K562 (cell line): ENCODE data around the gene SFN. TPM values are rescaled to one million over a fixed set of nuclear protein-coding genes. Genes with fewer than 3 reads are reported as not detected.
A peak's percentile ranks its signal among the peaks of the same experiment; 100 is the strongest.

Experiments
- ATF7 ChIP-seq: fragments of 450-650 bp; IDR thresholded peaks from 2 replicates; pipeline ENCODE4 v1.7.1; 2014; ENCODE audit warnings: mild to moderate bottlenecking, moderate library complexity
- FOXA1 ChIP-seq: fragments of 450-650 bp; IDR thresholded peaks from 2 replicates; pipeline ENCODE4 v1.6.1; 2016; ENCODE audit warnings: mild to moderate bottlenecking, borderline replicate concordance
- FOXO4 ChIP-seq: fragments of 450-650 bp; formaldehyde crosslinking; IDR thresholded peaks from 2 replicates; pipeline ENCODE4 v1.4.0; 2020; ENCODE audit warnings: mild to moderate bottlenecking, moderate library complexity
- HEY1 ChIP-seq: fragments of 250-450 bp; sonication (Bioruptor Pico); IDR thresholded peaks from 2 replicates; pipeline ENCODE4 v1.5.0; 2020; ENCODE audit warnings: mild to moderate bottlenecking, moderate library complexity, borderline replicate concordance
- MEF2D ChIP-seq: conservative IDR thresholded peaks from 2 replicates; pipeline ENCODE4 v1.6.1; 2016; ENCODE audit warnings: low read depth, missing genetic modification characterization, missing compliant biosample characterization
- NFE2L1 ChIP-seq: fragments of 450-650 bp; IDR thresholded peaks from 2 replicates; pipeline ENCODE4 v1.6.1; 2016; ENCODE audit warnings: missing genetic modification characterization, low read depth, mild to moderate bottlenecking, missing compliant biosample characterization, moderate library complexity, borderline replicate concordance
- PHF21A ChIP-seq: fragments of 450-650 bp; IDR thresholded peaks from 2 replicates; pipeline ENCODE4 v1.6.1; 2017; ENCODE audit warnings: low read depth, borderline replicate concordance
- PYGO2 ChIP-seq: fragments of 450-650 bp; IDR thresholded peaks from 2 replicates; pipeline ENCODE4 v1.6.1; 2016; ENCODE audit warnings: mild to moderate bottlenecking, missing genetic modification characterization, moderate library complexity, missing compliant biosample characterization
- ZBTB9 ChIP-seq: fragments of 450-650 bp; formaldehyde crosslinking; IDR thresholded peaks from 2 replicates; pipeline ENCODE4 v1.4.0; 2020; ENCODE audit warnings: mild to moderate bottlenecking, moderate library complexity
- ZFP1 ChIP-seq: fragments of 450-650 bp; formaldehyde crosslinking; IDR thresholded peaks from 2 replicates; pipeline ENCODE4 v1.4.0; 2020; ENCODE audit warnings: mild to moderate bottlenecking, mixed read lengths
- ZNF184 ChIP-seq: sonication (generic); formaldehyde crosslinking; IDR thresholded peaks from 2 replicates; pipeline ENCODE4 v1.5.0; 2020; ENCODE audit warnings: missing genetic modification reagents
- ZNF408 ChIP-seq: fragments of 250-450 bp; sonication (Bioruptor Pico); IDR thresholded peaks from 2 replicates; pipeline ENCODE4 v1.4.0; 2020; ENCODE audit warnings: low read depth, mild to moderate bottlenecking, moderate library complexity
- polyA plus RNA-seq, 8 experiments: library from polyadenylated mRNA; depleted of rRNA in 4 of 8; stranded (reverse) in 5 of 8; unstranded in 3 of 8; fragments of >200 nt; fragmentation: Nextera tagmentation in 2 of 8; fragmentation: Illumina TruSeq in 1 of 8; extraction: Ambion mirVana in 2 of 8; extraction: Trizol in 1 of 8; gene quantifications; 2 replicates each; pipeline versions ENCODE4 v1.2.1 to v1.2.3, GENCODE V29; 2011 to 2014; ENCODE audit warnings: inconsistent platforms in 1 of 8, missing spikeins in 1 of 8
- total RNA-seq, 7 experiments: library from RNA; depleted of rRNA in 6 of 7; stranded (reverse); fragments of >200 nt in 6 of 7; fragmentation: Illumina TruSeq in 2 of 7; extraction: Trizol in 2 of 7; gene quantifications; 2 replicates each; pipeline versions ENCODE4 v1.2.1 to v1.2.3, GENCODE V29; 2011 to 2021; ENCODE audit warnings: low replicate concordance in 1 of 7
- TF ChIP-seq, protein P1 (sequence below): sonication (generic); formaldehyde crosslinking; IDR thresholded peaks from 2 replicates; pipeline ENCODE4 v1.8.1; 2022; ENCODE audit warnings: missing genetic modification reagents
- TF ChIP-seq, protein P2 (sequence below), 2 experiments: fragments of 450-650 bp; IDR thresholded peaks; 2 replicates each; pipeline ENCODE4 v1.6.1; 2018; ENCODE audit warnings: mild to moderate bottlenecking in 2 of 2, low read depth in 1 of 2; ENCODE audit not compliant: partially characterized antibody in 2 of 2
- TF ChIP-seq, protein P3 (sequence below): IDR thresholded peaks from 3 replicates; pipeline ENCODE4 v1.6.1; 2011; ENCODE audit warnings: borderline replicate concordance, mild to moderate bottlenecking, moderate library complexity; ENCODE audit not compliant: insufficient read length; ENCODE audit errors: extremely low read depth

Gene SFN
- total and polyA plus RNA-seq, 9 of the 15 experiments (the other 6 are each of a cell fraction or from before 2014, with no cell fraction given) = 0.10 to 3.8 (median 2.0) TPM

DNA sequence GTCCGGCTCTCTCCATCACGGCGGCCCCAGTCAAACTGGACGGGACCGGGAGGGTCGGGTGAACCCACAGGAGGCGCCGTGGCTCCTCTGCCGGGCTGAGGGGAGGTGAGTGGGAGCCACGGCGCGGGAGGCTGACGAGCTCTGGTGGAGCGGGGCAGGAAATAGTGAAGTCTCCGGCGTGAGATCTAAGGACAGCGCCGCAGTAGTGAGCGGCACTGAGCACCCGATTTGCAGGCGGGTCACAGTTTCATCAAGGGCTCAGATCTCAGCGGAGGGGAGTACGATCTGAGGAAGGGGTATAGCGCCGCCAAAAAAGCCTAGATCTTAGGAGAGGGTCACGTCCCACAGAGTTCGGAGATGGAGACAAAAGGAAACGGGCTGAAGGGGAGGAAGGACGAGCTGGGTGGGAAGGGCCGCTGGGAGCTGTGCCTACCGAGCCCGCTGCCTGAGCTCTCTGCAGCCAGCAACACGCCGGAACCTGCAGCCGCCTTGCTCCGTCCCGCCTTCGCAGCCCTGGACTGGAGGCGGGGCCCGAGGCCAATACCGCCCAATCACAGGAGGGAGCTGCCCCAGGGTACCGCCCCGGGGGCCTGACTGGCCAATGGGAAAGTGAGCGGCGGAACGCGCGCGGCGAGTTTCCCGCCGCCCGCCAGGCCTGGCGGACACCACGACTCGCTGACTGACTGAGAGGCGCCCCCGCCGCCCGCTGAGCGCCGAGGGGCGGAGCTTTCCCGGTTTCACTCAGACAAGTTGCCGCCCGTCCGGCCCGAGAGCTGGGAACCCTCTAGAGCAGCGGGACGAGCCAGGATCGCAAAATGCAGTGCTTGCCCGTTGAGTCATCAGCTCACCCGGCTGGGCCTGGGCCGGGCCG, 1.9 kb downstream of the SFN start (continued):
- TF ChIP-seq FOXO4 (no peak), ZNF408 (CRISPR knock-in tag) (no peak), ZNF184 (CRISPR knock-in tag) (no peak), NFE2L1 (tag) (no peak), PYGO2 (no peak), ZFP1 (CRISPR knock-in tag) (no peak), FOXA1 (no peak), PHF21A (peak; percentile 20), ATF7 (peak; percentile 85), HEY1 (CRISPR knock-in tag) (no peak), ZBTB9 (CRISPR knock-in tag) (peak; percentile 50; the same call in 1 of the 2 replicates), MEF2D (no peak)
- TF ChIP-seq, protein P1, sequence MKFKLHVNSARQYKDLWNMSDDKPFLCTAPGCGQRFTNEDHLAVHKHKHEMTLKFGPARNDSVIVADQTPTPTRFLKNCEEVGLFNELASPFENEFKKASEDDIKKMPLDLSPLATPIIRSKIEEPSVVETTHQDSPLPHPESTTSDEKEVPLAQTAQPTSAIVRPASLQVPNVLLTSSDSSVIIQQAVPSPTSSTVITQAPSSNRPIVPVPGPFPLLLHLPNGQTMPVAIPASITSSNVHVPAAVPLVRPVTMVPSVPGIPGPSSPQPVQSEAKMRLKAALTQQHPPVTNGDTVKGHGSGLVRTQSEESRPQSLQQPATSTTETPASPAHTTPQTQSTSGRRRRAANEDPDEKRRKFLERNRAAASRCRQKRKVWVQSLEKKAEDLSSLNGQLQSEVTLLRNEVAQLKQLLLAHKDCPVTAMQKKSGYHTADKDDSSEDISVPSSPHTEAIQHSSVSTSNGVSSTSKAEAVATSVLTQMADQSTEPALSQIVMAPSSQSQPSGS (CRISPR knock-in tag) = no peak
- TF ChIP-seq, protein P2, sequence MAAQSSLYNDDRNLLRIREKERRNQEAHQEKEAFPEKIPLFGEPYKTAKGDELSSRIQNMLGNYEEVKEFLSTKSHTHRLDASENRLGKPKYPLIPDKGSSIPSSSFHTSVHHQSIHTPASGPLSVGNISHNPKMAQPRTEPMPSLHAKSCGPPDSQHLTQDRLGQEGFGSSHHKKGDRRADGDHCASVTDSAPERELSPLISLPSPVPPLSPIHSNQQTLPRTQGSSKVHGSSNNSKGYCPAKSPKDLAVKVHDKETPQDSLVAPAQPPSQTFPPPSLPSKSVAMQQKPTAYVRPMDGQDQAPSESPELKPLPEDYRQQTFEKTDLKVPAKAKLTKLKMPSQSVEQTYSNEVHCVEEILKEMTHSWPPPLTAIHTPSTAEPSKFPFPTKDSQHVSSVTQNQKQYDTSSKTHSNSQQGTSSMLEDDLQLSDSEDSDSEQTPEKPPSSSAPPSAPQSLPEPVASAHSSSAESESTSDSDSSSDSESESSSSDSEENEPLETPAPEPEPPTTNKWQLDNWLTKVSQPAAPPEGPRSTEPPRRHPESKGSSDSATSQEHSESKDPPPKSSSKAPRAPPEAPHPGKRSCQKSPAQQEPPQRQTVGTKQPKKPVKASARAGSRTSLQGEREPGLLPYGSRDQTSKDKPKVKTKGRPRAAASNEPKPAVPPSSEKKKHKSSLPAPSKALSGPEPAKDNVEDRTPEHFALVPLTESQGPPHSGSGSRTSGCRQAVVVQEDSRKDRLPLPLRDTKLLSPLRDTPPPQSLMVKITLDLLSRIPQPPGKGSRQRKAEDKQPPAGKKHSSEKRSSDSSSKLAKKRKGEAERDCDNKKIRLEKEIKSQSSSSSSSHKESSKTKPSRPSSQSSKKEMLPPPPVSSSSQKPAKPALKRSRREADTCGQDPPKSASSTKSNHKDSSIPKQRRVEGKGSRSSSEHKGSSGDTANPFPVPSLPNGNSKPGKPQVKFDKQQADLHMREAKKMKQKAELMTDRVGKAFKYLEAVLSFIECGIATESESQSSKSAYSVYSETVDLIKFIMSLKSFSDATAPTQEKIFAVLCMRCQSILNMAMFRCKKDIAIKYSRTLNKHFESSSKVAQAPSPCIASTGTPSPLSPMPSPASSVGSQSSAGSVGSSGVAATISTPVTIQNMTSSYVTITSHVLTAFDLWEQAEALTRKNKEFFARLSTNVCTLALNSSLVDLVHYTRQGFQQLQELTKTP (IDR thresholded peaks at IDR 0.05; ENCODE audit: low read depth in 1 of 2, partially characterized antibody in 2 of 2) = no peak
- TF ChIP-seq, protein P3, sequence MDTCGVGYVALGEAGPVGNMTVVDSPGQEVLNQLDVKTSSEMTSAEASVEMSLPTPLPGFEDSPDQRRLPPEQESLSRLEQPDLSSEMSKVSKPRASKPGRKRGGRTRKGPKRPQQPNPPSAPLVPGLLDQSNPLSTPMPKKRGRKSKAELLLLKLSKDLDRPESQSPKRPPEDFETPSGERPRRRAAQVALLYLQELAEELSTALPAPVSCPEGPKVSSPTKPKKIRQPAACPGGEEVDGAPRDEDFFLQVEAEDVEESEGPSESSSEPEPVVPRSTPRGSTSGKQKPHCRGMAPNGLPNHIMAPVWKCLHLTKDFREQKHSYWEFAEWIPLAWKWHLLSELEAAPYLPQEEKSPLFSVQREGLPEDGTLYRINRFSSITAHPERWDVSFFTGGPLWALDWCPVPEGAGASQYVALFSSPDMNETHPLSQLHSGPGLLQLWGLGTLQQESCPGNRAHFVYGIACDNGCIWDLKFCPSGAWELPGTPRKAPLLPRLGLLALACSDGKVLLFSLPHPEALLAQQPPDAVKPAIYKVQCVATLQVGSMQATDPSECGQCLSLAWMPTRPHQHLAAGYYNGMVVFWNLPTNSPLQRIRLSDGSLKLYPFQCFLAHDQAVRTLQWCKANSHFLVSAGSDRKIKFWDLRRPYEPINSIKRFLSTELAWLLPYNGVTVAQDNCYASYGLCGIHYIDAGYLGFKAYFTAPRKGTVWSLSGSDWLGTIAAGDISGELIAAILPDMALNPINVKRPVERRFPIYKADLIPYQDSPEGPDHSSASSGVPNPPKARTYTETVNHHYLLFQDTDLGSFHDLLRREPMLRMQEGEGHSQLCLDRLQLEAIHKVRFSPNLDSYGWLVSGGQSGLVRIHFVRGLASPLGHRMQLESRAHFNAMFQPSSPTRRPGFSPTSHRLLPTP = no peak
